HG02623 (cell line): Measurements from ENCODE around the gene B3GALT6.

Experiments used
- ATAC-seq: cut with Tn5 transposase; IDR thresholded peaks from one replicate; pipeline ENCODE4 v1.9.1; 2021; ENCODE audit warnings: moderate library complexity; ENCODE audit not compliant: unreplicated experiment

Gene B3GALT6

GRCh38 chr1:1230656-1231399 lies 1.2 kb upstream of the B3GALT6 start:
- ATAC-seq = no peak

- peak; percentile 85 for ATAC-seq
Observed at GRCh38 chr1:1231400-1232207, 433 bp upstream of the B3GALT6 start, which contains the start of gene SDF4. TSS of gene SDF4 (minus strand) at chr1:1232001. CDS start at chr1:1228772, 3,229 bp downstream.

DNA sequence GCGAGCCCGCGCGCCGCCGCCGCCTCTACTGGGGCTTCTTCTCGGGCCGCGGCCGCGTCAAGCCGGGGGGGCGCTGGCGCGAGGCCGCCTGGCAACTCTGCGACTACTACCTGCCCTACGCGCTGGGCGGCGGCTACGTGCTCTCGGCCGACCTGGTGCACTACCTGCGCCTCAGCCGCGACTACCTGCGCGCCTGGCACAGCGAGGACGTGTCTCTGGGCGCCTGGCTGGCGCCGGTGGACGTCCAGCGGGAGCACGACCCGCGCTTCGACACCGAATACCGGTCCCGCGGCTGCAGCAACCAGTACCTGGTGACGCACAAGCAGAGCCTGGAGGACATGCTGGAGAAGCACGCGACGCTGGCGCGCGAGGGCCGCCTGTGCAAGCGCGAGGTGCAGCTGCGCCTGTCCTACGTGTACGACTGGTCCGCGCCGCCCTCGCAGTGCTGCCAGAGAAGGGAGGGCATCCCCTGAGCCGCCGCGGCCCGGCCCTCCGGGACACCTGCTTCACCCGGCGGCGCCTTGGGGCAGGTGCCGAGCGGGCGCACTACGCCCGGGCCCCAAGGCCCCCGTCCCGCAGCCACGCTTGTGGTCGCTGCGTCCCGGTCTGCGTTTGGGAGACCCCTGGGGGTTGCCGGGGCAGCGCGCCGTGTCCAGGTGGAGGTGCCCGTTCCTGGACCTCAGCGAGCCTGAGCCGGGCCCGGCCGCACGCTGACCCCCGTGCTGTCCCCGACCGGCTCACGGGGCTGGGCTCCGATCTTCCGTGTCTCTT lies 944 bp downstream of the B3GALT6 start:
- no peak for ATAC-seq

- no peak for ATAC-seq
Observed at GRCh38 chr1:1233567-1233892, 1.5 kb downstream of the B3GALT6 start.

DNA sequence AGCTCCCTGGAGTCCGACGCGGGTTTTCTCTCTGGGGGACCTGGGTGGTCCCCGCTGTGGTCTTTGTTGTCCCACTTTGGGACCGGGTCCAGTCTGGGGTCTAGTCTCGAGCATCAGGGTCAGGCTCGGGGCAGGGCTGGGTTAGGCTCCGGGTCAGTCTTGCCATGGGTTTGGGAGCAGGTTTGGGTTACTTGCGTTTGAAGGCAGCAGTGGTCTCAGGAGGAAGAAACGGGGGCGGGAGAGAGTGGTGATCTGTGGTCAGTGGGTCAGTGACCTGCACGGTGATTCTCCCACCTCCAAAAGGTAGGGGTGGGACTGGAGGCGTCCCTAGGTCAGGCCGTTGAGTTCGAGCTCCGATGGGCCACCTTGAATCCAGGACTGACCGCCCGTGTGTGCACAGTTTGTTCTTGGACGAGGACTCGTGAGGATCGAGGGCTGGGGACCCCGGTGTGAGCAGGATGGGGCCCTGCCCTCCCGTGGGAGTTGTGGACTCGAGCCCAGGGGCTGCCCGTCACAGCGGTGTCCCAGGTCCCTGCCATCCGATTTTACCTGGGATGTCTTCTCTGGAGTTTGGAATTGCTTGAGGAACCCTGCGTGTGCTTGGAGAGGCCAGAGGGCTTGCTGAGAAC lies 2.3 kb downstream of the B3GALT6 start:
- no peak for ATAC-seq

GRCh38 chr1:1235016-1235744 lies 3.1 kb downstream of the B3GALT6 start:
- no peak for ATAC-seq

DNA sequence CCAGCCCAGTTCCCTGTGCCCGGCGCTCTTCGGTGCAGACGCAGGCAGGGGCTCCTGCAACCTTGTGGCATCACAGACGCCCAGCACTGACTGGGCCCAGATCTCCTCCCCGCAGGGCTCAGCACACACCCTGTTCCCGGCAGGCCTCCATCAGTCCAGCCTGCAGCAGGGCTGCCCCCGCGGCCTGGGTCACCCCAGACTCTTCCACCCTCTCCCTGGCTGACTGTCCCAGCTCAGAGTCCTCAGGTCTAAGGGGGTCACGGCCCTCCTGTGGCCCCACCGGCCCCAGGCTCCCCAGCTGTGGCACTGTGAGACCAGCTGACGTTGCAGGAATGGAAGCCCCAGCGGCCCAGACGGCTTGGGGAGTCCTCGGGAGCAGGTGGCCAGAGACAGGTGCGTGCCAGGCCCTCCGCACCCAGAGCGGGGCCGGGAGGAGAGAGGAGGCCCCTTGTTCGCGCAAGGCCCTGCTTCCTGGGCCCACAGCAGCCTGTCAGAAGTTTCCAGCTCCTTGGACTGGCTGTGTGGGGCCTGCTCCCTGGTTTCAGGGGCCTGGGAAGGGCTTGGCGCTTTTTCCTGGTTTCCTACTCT lies 4.2 kb downstream of the B3GALT6 start:
- ATAC-seq = no peak

GRCh38 chr1:1236945-1237873 lies 5.2 kb downstream of the B3GALT6 start:
- ATAC-seq = no peak

GRCh38 chr1:1237874-1238701 lies 6.1 kb downstream of the B3GALT6 start:
- ATAC-seq = no peak

GRCh38 chr1:1238702-1239178 lies 6.7 kb downstream of the B3GALT6 start:
- no peak for ATAC-seq

DNA sequence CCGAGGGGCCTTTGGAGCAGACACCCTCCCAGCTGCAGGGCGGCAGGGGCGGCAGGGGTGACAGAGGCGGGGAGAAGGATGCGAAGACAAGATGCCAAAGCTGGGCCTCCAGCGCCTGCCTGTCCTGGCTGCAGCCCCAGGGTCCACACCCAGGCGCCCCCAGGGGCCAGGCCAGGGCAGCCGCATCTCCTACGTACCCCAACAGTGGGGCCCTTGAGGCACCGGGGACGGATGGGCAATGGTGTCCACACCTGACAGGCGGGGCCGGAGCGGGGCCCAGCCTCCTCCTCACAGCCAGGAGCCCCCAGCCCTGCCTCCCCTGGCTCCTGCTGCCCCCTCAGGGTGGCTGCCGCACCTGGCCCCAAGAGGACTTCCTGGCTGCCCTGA lies 7.2 kb downstream of the B3GALT6 start:
- no peak for ATAC-seq

DNA sequence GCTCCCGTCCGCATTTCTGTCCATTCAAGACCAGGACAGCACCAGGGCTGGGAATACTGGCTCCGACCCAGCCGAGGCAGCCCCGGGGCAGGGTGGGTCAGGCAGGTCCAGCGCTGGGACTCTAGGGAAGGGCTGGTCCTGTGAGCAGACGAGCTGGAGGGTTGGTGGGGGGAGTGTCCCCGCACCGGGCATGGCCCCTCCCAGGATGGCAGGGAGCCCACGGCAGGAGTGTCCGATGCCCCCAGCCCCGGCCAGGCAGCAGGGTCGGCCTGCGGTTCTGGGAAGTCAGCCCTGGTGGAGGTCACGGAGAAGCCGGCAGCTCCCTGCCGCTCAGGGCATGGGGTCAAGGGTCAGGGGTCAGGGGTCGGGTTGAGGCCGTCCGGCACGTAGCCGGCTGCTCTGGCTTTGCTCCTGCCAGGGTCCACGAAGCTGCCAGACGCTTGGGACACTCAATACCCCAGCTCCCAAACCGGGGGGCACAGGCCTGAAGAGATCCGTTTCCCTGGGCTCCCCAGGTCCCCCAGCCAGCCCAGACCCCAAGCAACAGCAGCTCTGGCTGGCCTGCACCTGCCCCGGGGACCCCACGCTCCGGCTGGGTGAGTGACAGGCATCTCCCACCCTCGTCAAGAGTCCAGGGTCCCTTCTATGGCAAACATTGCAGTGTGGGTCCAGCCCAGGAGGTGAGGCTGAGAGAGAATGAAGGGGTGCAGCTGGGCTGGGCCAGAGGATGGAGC lies 7.7 kb downstream of the B3GALT6 start:
- ATAC-seq = no peak

DNA sequence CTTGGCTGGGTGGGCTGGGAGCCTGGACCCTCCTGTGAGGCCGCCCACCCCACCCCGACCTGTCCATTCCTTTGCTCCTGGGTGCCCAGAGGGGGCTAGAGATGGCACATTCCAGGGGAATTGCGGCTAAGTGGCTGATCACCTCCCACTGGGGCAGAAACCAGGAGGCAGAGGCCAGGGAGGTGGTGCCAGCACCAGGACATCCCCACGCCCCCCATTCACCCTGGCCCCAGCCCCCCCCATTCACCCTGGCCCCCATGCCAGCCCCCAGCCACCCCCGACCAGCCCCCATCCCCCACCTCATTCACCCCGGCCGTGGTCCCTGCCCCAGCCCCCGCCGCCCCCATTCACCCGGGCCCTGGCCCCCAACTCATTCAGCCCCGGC lies 8.3 kb downstream of the B3GALT6 start:
- ATAC-seq = no peak

- ATAC-seq = no peak
Observed at GRCh38 chr1:1240822-1241587, 9.0 kb downstream of the B3GALT6 start.

GRCh38 chr1:1241588-1242219 lies 9.7 kb downstream of the B3GALT6 start:
- no peak for ATAC-seq
